WTC11 (cell line): ENCODE measurements around the gene NFIA. TPM values are rescaled to one million over a fixed set of nuclear protein-coding genes. Genes with fewer than 3 reads are reported as not detected.
A peak's percentile ranks its signal among the peaks of the same experiment; 100 is the strongest.

Experiments used
- ATAC-seq: fragments of 200-7000 bp; cut with Tn5 transposase; 2 replicates; pipeline ENCODE4 v1.10.0; 2021; ENCODE audit warnings: mild to moderate bottlenecking, moderate library complexity
- CTCF ChIA-PET: fragments of 300-600 bp; sonication (Branson Sonifier 250); formaldehyde crosslinking; loops from one replicate; lab custom pipeline; 2021; ENCODE audit warnings: antibody characterized with exemption; lab: Charles Lee
- POLR2A ChIA-PET: fragments of 350-600 bp; sonication (Branson Sonifier 250); formaldehyde crosslinking; loops from one replicate; lab custom pipeline; 2021; ENCODE audit warnings: antibody characterized with exemption; lab: Charles Lee
- DNase-seq: peaks from one replicate; pipeline ENCODE4 v3.0.0; 2021; ENCODE audit warnings: low spot score
- H3K27ac Mint-ChIP-seq: 2 replicates; pipeline ENCODE4 v1.8.0; 2021; ENCODE audit warnings: mixed read lengths
- H3K27me3 Mint-ChIP-seq: 2 replicates; pipeline ENCODE4 v1.8.0; 2021; ENCODE audit warnings: low read depth, mild to moderate bottlenecking, moderate library complexity, mixed read lengths
- H3K36me3 Mint-ChIP-seq: 2 replicates; pipeline ENCODE4 v1.8.0; 2021; ENCODE audit warnings: mixed read lengths
- H3K4me1 Mint-ChIP-seq: 2 replicates; pipeline ENCODE4 v1.8.0; 2022; ENCODE audit warnings: mixed read lengths
- H3K4me3 Mint-ChIP-seq: 2 replicates; pipeline ENCODE4 v1.8.0; 2021; ENCODE audit warnings: mild to moderate bottlenecking, moderate library complexity, mixed read lengths
- H3K9me3 Mint-ChIP-seq: 2 replicates; pipeline ENCODE4 v1.8.0; 2021; ENCODE audit warnings: mixed read lengths
- FOXK1 ChIP-seq: sonication (generic); formaldehyde crosslinking; IDR thresholded peaks from 2 replicates; pipeline ENCODE4 v1.8.0; 2022; ENCODE audit warnings: mild to moderate bottlenecking, moderate library complexity, missing genetic modification reagents
- GTF2I ChIP-seq: fragments of 250-450 bp; sonication (Bioruptor Pico); conservative IDR thresholded peaks from 2 replicates; pipeline ENCODE4 v1.4.0; 2021; ENCODE audit warnings: mild to moderate bottlenecking
- HMGA2 ChIP-seq: fragments of 250-450 bp; sonication (Bioruptor Pico); IDR thresholded peaks from 2 replicates; pipeline ENCODE4 v1.4.0; 2021; ENCODE audit warnings: mild to moderate bottlenecking, moderate library complexity
- JUN ChIP-seq: sonication (generic); formaldehyde crosslinking; IDR thresholded peaks from 2 replicates; pipeline ENCODE4 v1.8.0; 2023; ENCODE audit warnings: mild to moderate bottlenecking, missing genetic modification reagents
- NR3C1 ChIP-seq: sonication (generic); formaldehyde crosslinking; conservative IDR thresholded peaks from 2 replicates; pipeline ENCODE4 v1.8.1; 2023; ENCODE audit warnings: low read depth, mild to moderate bottlenecking, missing genetic modification reagents
- SOX15 ChIP-seq: fragments of 250-450 bp; sonication (Bioruptor Pico); IDR thresholded peaks from 2 replicates; pipeline ENCODE4 v1.9.0; 2021; ENCODE audit warnings: mild to moderate bottlenecking
- TEAD4 ChIP-seq: sonication (generic); formaldehyde crosslinking; IDR thresholded peaks from 2 replicates; pipeline ENCODE4 v1.8.0; 2022; ENCODE audit warnings: mild to moderate bottlenecking, missing genetic modification reagents
- ZNF317 ChIP-seq: sonication (generic); formaldehyde crosslinking; IDR thresholded peaks from 2 replicates; pipeline ENCODE4 v1.8.1; 2023; ENCODE audit warnings: low read depth, mild to moderate bottlenecking, moderate library complexity, missing genetic modification reagents, borderline replicate concordance
- ZNF416 ChIP-seq: fragments of 250-450 bp; sonication (Bioruptor Pico); IDR thresholded peaks from 2 replicates; pipeline ENCODE4 v1.9.0; 2021; ENCODE audit warnings: mild to moderate bottlenecking, inconsistent platforms
- total RNA-seq: library from RNA; stranded (reverse); gene quantifications from 3 replicates; pipeline ENCODE4 v1.2.3, GENCODE V29; 2021
- TF ChIP-seq, protein P1 (sequence below): sonication (generic); formaldehyde crosslinking; IDR thresholded peaks from 2 replicates; pipeline ENCODE4 v1.8.0; 2022; ENCODE audit warnings: mild to moderate bottlenecking, missing genetic modification reagents
- TF ChIP-seq, protein P2 (sequence below): fragments of 250-450 bp; sonication (Bioruptor Pico); IDR thresholded peaks from 2 replicates; pipeline ENCODE4 v1.8.0; 2021; ENCODE audit warnings: mild to moderate bottlenecking
- TF ChIP-seq, protein P3 (sequence below): fragments of 250-450 bp; sonication (Bioruptor Pico); IDR thresholded peaks from 2 replicates; pipeline ENCODE4 v2.1.2; 2022; ENCODE audit warnings: mild to moderate bottlenecking, moderate library complexity
- TF ChIP-seq, protein P4 (sequence below): sonication (generic); formaldehyde crosslinking; IDR thresholded peaks from 2 replicates; pipeline ENCODE4 v1.8.1; 2022; ENCODE audit warnings: low read depth, mild to moderate bottlenecking, moderate library complexity, missing genetic modification reagents, borderline replicate concordance
- TF ChIP-seq, protein P5 (sequence below): sonication (generic); formaldehyde crosslinking; IDR thresholded peaks from 2 replicates; pipeline ENCODE4 v1.8.1; 2022; ENCODE audit warnings: missing genetic modification reagents, borderline replicate concordance

NFIA gene
- total RNA-seq, 1 experiment from 2014 or later = 16.7 TPM

DNA sequence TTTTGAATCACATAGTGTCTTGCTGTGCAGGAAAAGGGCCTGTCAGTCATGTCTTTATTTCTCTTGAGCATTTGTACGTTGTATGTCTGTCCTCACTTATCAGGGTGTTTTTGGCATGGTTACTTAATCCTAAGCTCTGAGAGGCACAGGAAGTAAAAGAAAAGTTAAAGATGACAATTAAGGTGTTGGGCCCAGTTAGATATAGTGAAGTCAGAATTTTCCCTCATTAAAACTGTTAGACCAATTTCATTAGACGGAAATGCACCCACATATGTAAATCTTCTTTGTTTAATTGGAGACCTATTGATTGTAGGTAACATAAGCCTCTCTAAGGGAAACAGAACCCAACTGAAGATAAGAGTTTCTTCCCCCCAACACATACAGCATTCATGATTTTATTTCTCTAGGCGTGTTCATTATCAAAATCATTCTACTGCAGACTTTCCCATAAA lies 21.9 kb downstream of the NFIA start:
- Mint-ChIP-seq H3K4me1 (peaks cover 8% of the 10 kb centered on the region), H3K27me3 (no peaks in the 10 kb centered on the region), H3K27ac (no peak overlapping the region), H3K9me3 (peaks cover 21% of the 10 kb centered on the region), H3K4me3 (no peak overlapping the region), H3K36me3 (peaks cover 19% of the 10 kb centered on the region)
- ATAC-seq (no peak), DNase-seq (no peak)
- ChIA-PET POLR2A (no interaction called here), CTCF (interaction anchor here (1.5 kb wide), 1 partner anchor 10 kb away, joined by 3 read pairs; no protein-coding TSS in a partner anchor)
- TF ChIP-seq SOX15 (CRISPR knock-in tag) (no peak), NR3C1 (no peak), FOXK1 (CRISPR knock-in tag) (no peak), GTF2I (CRISPR knock-in tag) (no peak), ZNF416 (CRISPR knock-in tag) (no peak), JUN (CRISPR knock-in tag) (no peak), TEAD4 (no peak)
- TF ChIP-seq, protein P1, sequence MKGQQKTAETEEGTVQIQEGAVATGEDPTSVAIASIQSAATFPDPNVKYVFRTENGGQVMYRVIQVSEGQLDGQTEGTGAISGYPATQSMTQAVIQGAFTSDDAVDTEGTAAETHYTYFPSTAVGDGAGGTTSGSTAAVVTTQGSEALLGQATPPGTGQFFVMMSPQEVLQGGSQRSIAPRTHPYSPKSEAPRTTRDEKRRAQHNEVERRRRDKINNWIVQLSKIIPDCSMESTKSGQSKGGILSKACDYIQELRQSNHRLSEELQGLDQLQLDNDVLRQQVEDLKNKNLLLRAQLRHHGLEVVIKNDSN (CRISPR knock-in tag) = no peak
- TF ChIP-seq, protein P2, sequence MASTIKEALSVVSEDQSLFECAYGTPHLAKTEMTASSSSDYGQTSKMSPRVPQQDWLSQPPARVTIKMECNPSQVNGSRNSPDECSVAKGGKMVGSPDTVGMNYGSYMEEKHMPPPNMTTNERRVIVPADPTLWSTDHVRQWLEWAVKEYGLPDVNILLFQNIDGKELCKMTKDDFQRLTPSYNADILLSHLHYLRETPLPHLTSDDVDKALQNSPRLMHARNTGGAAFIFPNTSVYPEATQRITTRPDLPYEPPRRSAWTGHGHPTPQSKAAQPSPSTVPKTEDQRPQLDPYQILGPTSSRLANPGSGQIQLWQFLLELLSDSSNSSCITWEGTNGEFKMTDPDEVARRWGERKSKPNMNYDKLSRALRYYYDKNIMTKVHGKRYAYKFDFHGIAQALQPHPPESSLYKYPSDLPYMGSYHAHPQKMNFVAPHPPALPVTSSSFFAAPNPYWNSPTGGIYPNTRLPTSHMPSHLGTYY = no peak

DNA sequence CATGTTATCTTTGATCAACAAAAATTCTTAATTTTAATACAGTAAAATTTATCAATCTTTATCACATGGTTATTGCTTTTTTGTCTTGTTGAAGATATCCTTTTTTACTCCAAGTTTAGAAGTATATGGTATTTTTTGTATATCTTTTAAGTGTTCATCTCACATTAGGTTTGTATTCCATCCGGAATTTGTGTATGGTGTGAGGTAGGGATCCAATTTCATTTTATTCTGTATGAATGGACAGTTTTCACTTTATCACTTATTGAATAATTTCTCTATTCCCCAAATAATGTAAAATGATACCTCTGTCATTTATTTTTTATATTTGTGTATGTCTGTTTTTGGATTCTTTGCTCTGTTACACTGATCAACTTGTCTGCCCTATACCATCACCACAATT lies 25.3 kb downstream of the NFIA start:
- CTCF ChIA-PET = no interaction called here
- peaks cover 35% of the 10 kb centered on the region for H3K4me1 Mint-ChIP-seq
- H3K27me3 Mint-ChIP-seq = no peaks in the 10 kb centered on the region

DNA sequence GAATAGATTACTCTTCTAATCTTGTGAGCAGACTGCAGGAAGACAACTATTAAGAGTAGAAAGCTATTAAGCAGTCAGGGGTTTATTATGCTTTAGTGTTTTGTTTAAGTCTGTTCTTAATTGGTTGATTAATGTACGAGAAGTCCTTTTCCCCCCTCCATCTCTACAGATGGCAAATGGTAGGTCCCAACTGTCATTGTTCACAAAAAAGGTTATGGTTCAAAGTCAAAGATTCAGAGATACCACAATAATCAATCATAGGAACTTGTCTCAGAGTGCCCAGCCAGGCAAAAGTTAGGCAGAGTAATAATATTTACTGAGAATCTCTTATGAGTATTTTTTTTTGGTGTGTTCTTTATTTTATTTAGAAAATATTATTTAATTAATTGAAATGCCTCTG lies 26.8 kb downstream of the NFIA start:
- ChIA-PET POLR2A (no interaction called here), CTCF (no interaction called here)
- no peak for DNase-seq
- H3K4me3 Mint-ChIP-seq = no peak overlapping the region
- 0 out of 2 replicates have a peak, but pooled peaks have one; percentile 54 for TF ChIP-seq HMGA2 (CRISPR knock-in tag)
- TF ChIP-seq ZNF317 (CRISPR knock-in tag) = no peak
- peaks cover 29% of the 10 kb centered on the region for H3K9me3 Mint-ChIP-seq
- no peak for ATAC-seq
- no peak overlapping the region for H3K27ac Mint-ChIP-seq
- no peaks in the 10 kb centered on the region for H3K27me3 Mint-ChIP-seq
- H3K4me1 Mint-ChIP-seq = peaks cover 39% of the 10 kb centered on the region
- peaks cover 26% of the 10 kb centered on the region for H3K36me3 Mint-ChIP-seq

More for the DNA sequence above, 25.3 kb downstream of the NFIA start:
- peaks cover 19% of the 10 kb centered on the region for H3K36me3 Mint-ChIP-seq
- peaks cover 21% of the 10 kb centered on the region for H3K9me3 Mint-ChIP-seq
- no peak overlapping the region for H3K4me3 Mint-ChIP-seq
- H3K27ac Mint-ChIP-seq = no peak overlapping the region
- POLR2A ChIA-PET = no interaction called here
- TF ChIP-seq FOXK1 (CRISPR knock-in tag) = no peak
- TF ChIP-seq, protein P3, sequence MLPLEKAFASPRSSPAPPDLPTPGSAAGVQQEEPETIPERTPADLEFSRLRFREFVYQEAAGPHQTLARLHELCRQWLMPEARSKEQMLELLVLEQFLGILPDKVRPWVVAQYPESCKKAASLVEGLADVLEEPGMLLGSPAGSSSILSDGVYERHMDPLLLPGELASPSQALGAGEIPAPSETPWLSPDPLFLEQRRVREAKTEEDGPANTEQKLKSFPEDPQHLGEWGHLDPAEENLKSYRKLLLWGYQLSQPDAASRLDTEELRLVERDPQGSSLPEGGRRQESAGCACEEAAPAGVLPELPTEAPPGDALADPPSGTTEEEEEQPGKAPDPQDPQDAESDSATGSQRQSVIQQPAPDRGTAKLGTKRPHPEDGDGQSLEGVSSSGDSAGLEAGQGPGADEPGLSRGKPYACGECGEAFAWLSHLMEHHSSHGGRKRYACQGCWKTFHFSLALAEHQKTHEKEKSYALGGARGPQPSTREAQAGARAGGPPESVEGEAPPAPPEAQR (CRISPR knock-in tag) = no peak
- TF ChIP-seq, protein P1 (CRISPR knock-in tag) = no peak
- TF ChIP-seq, protein P4, sequence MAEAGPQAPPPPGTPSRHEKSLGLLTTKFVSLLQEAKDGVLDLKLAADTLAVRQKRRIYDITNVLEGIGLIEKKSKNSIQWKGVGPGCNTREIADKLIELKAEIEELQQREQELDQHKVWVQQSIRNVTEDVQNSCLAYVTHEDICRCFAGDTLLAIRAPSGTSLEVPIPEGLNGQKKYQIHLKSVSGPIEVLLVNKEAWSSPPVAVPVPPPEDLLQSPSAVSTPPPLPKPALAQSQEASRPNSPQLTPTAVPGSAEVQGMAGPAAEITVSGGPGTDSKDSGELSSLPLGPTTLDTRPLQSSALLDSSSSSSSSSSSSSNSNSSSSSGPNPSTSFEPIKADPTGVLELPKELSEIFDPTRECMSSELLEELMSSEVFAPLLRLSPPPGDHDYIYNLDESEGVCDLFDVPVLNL (CRISPR knock-in tag) = no peak
- TF ChIP-seq, protein P5, sequence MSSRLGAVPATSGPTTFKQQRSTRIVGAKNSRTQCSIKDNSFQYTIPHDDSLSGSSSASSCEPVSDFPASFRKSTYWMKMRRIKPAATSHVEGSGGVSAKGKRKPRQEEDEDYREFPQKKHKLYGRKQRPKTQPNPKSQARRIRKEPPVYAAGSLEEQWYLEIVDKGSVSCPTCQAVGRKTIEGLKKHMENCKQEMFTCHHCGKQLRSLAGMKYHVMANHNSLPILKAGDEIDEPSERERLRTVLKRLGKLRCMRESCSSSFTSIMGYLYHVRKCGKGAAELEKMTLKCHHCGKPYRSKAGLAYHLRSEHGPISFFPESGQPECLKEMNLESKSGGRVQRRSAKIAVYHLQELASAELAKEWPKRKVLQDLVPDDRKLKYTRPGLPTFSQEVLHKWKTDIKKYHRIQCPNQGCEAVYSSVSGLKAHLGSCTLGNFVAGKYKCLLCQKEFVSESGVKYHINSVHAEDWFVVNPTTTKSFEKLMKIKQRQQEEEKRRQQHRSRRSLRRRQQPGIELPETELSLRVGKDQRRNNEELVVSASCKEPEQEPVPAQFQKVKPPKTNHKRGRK (CRISPR knock-in tag) = no peak
- ATAC-seq (no peak), DNase-seq (no peak)
